NCI-H2196 treated with DMSO at 0.1 percent for 48 hours (cell line): ENCODE results near the gene SORCS3.

Source experiments
- DNase-seq: peaks from one replicate; lab custom pipeline; 2025; ENCODE audit not compliant: unreplicated experiment; lab: John Stamatoyannopoulos, UW

Gene SORCS3

GRCh38 chr10:104774234-104774633, 133.1 kb downstream of the SORCS3 start:
- no peak for DNase-seq

GRCh38 chr10:104777086-104777799, 136.2 kb downstream of the SORCS3 start:
- no peak for DNase-seq

- DNase-seq, result no peak
These were observed 137.3 kb downstream of the SORCS3 start for GRCh38 chr10:104778371-104778770.

- DNase-seq, result no peak
These were observed 138.6 kb downstream of the SORCS3 start for GRCh38 chr10:104779701-104780100.

- no peak for DNase-seq
These were observed 139.1 kb downstream of the SORCS3 start for GRCh38 chr10:104780165-104780564.

GRCh38 chr10:104780946-104781595, 140.0 kb downstream of the SORCS3 start:
- no peak for DNase-seq

- DNase-seq, result no peak
These were observed 143.4 kb downstream of the SORCS3 start for GRCh38 chr10:104784452-104784851.

GRCh38 chr10:104791471-104791870, 150.4 kb downstream of the SORCS3 start:
- no peak for DNase-seq

GRCh38 chr10:104795411-104795810, 154.3 kb downstream of the SORCS3 start:
- DNase-seq, result no peak

GRCh38 chr10:104796823-104797222, 155.7 kb downstream of the SORCS3 start:
- DNase-seq, result no peak

GRCh38 chr10:104802941-104803340, 161.9 kb downstream of the SORCS3 start:
- no peak for DNase-seq

GRCh38 chr10:104804880-104805279, 163.8 kb downstream of the SORCS3 start:
- no peak for DNase-seq

- no peak for DNase-seq
These were observed 165.7 kb downstream of the SORCS3 start for GRCh38 chr10:104806801-104807200.

- DNase-seq, result no peak
These were observed 166.7 kb downstream of the SORCS3 start for GRCh38 chr10:104807581-104808310.

- DNase-seq, result no peak
These were observed 168.4 kb downstream of the SORCS3 start for GRCh38 chr10:104809288-104810090.

- no peak for DNase-seq
These were observed 170.1 kb downstream of the SORCS3 start for GRCh38 chr10:104811166-104811565.

GRCh38 chr10:104816501-104816900, 175.4 kb downstream of the SORCS3 start:
- DNase-seq, result no peak

- DNase-seq, result no peak
These were observed 178.6 kb downstream of the SORCS3 start for GRCh38 chr10:104819731-104820130.

- DNase-seq, result no peak
These were observed 181.0 kb downstream of the SORCS3 start for GRCh38 chr10:104822088-104822487.

GRCh38 chr10:104824380-104825006, 183.4 kb downstream of the SORCS3 start:
- no peak for DNase-seq

- no peak for DNase-seq
These were observed 190.2 kb downstream of the SORCS3 start for GRCh38 chr10:104831272-104831671.
